IPS-18a (cell line): ENCODE results near the gene SLC25A34.
A peak's percentile ranks its signal among the peaks of the same experiment; 100 is the strongest.

Experiments
- H3K27ac ChIP-seq: one replicate; pipeline ENCODE4 v1.5.1; 2013; ENCODE audit warnings: low read length
- H3K27me3 ChIP-seq: one replicate; pipeline ENCODE4 v1.6.1; 2013; ENCODE audit warnings: mild to moderate bottlenecking, low read length; ENCODE audit not compliant: control insufficient read depth, insufficient read depth
- H3K36me3 ChIP-seq: one replicate; pipeline ENCODE4 v1.6.1; 2013; ENCODE audit warnings: low read depth, low read length; ENCODE audit not compliant: control insufficient read depth
- H3K4me1 ChIP-seq: one replicate; pipeline ENCODE4 v1.6.1; 2013; ENCODE audit warnings: low read depth, low read length; ENCODE audit not compliant: control insufficient read depth
- H3K4me3 ChIP-seq: one replicate; pipeline ENCODE4 v1.5.1; 2013; ENCODE audit warnings: low read length
- H3K9ac ChIP-seq: one replicate; pipeline ENCODE4 v1.6.1; 2013; ENCODE audit warnings: mild to moderate bottlenecking, low read length, moderate library complexity
- H3K9me3 ChIP-seq: one replicate; pipeline ENCODE4 v1.6.1; 2013; ENCODE audit warnings: low read depth, low read length; ENCODE audit not compliant: control insufficient read depth

Gene SLC25A34

GRCh38 chr1:15735304-15736037 lies 587 bp upstream of the SLC25A34 start:
- no peak overlapping the region for H3K9ac ChIP-seq
- H3K36me3 ChIP-seq: peaks cover 19% of the 10 kb centered on the region

GRCh38 chr1:15736892-15737261 lies 819 bp downstream of the SLC25A34 start:
- H3K4me1 ChIP-seq: peaks cover 3% of the 10 kb centered on the region
- no peak overlapping the region for H3K27ac ChIP-seq
- H3K36me3 ChIP-seq: peaks cover 12% of the 10 kb centered on the region

More at GRCh38 chr1:15735304-15736037, 587 bp upstream of the SLC25A34 start:
- Histone ChIP-seq H3K27ac (no peak overlapping the region), H3K9me3 (no peaks in the 10 kb centered on the region), H3K4me3 (no peak overlapping the region), H3K4me1 (no peaks in the 10 kb centered on the region), H3K27me3 (no peaks in the 10 kb centered on the region)

GRCh38 chr1:15737324-15738319 lies 1.6 kb downstream of the SLC25A34 start:
- H3K27ac ChIP-seq: no peak overlapping the region
- H3K9me3 ChIP-seq: no peaks in the 10 kb centered on the region
- no peak overlapping the region for H3K9ac ChIP-seq
- peaks cover 12% of the 10 kb centered on the region for H3K36me3 ChIP-seq
- no peaks in the 10 kb centered on the region for H3K27me3 ChIP-seq
- H3K4me1 ChIP-seq: peaks cover 3% of the 10 kb centered on the region
- H3K4me3 ChIP-seq: no peak overlapping the region

More at GRCh38 chr1:15736892-15737261, 819 bp downstream of the SLC25A34 start:
- Histone ChIP-seq H3K4me3 (no peak overlapping the region), H3K9me3 (no peaks in the 10 kb centered on the region), H3K9ac (no peak overlapping the region), H3K27me3 (no peaks in the 10 kb centered on the region)

- Histone ChIP-seq H3K27me3 (no peaks in the 10 kb centered on the region), H3K36me3 (peaks cover 5% of the 10 kb centered on the region), H3K9me3 (no peaks in the 10 kb centered on the region), H3K4me1 (peaks cover 3% of the 10 kb centered on the region), H3K9ac (no peak overlapping the region), H3K4me3 (no peak overlapping the region), H3K27ac (no peak overlapping the region)
Observed at GRCh38 chr1:15738416-15739113, 2.5 kb downstream of the SLC25A34 start.

- no peak overlapping the region for H3K4me3 ChIP-seq
- H3K9ac ChIP-seq: no peak overlapping the region
- H3K36me3 ChIP-seq: no peaks in the 10 kb centered on the region
- H3K9me3 ChIP-seq: no peaks in the 10 kb centered on the region
- H3K27ac ChIP-seq: no peak overlapping the region
- peaks cover 3% of the 10 kb centered on the region for H3K4me1 ChIP-seq
- no peaks in the 10 kb centered on the region for H3K27me3 ChIP-seq
Observed at GRCh38 chr1:15739259-15739658, 3.2 kb downstream of the SLC25A34 start.

GRCh38 chr1:15739745-15740144 lies 3.7 kb downstream of the SLC25A34 start:
- peaks cover 3% of the 10 kb centered on the region for H3K4me1 ChIP-seq
- H3K27me3 ChIP-seq: no peaks in the 10 kb centered on the region
- H3K27ac ChIP-seq: no peak overlapping the region
- H3K4me3 ChIP-seq: no peak overlapping the region
- H3K9me3 ChIP-seq: no peaks in the 10 kb centered on the region
- H3K36me3 ChIP-seq: no peaks in the 10 kb centered on the region
- no peak overlapping the region for H3K9ac ChIP-seq

- Histone ChIP-seq H3K4me3 (no peak overlapping the region), H3K9me3 (no peaks in the 10 kb centered on the region), H3K9ac (no peak overlapping the region), H3K27me3 (no peaks in the 10 kb centered on the region), H3K36me3 (no peaks in the 10 kb centered on the region), H3K27ac (no peak overlapping the region), H3K4me1 (peaks cover 3% of the 10 kb centered on the region)
Observed at GRCh38 chr1:15740924-15741850, 5.1 kb downstream of the SLC25A34 start.

- no peaks in the 10 kb centered on the region for H3K36me3 ChIP-seq
- H3K27ac ChIP-seq: no peak within 1 kb of the TSS
- H3K27me3 ChIP-seq: no peaks in the 10 kb centered on the region
- no peak within 1 kb of the TSS for H3K9ac ChIP-seq
- no peaks in the 10 kb centered on the region for H3K9me3 ChIP-seq
- peaks cover 3% of the 10 kb centered on the region for H3K4me1 ChIP-seq
- peak within 1 kb of the TSS; percentile 22 for H3K4me3 ChIP-seq
Observed at GRCh38 chr1:15742339-15742801, 6.3 kb downstream of the SLC25A34 start, which contains the start of gene TMEM82. TMEM82 (plus strand) TSS chr1:15742499; CDS start chr1:15742560, 61 bp downstream.

- Histone ChIP-seq H3K27ac (no peak overlapping the region), H3K36me3 (no peaks in the 10 kb centered on the region), H3K9ac (no peak overlapping the region), H3K4me3 (no peak overlapping the region), H3K4me1 (peaks cover 3% of the 10 kb centered on the region), H3K9me3 (no peaks in the 10 kb centered on the region), H3K27me3 (no peaks in the 10 kb centered on the region)
Observed at GRCh38 chr1:15744122-15744679, 8.1 kb downstream of the SLC25A34 start.

- Histone ChIP-seq H3K27me3 (no peaks in the 10 kb centered on the region), H3K9me3 (no peaks in the 10 kb centered on the region), H3K4me3 (no peak overlapping the region), H3K36me3 (no peaks in the 10 kb centered on the region), H3K27ac (no peak overlapping the region), H3K4me1 (no peaks in the 10 kb centered on the region), H3K9ac (no peak overlapping the region)
Observed at GRCh38 chr1:15747378-15747777, 11.3 kb downstream of the SLC25A34 start.
